H1 (cell line): Measurements from ENCODE around the gene ARHGAP22. TPM values are rescaled to one million over a fixed set of nuclear protein-coding genes. Genes with fewer than 3 reads are reported as not detected.

ENCODE experiments used
- CTCF ChIA-PET: fragments of 300-600 bp; sonication (Branson Sonifier 250); formaldehyde crosslinking; loops from one replicate; lab custom pipeline; 2021; ENCODE audit not compliant: partially characterized antibody; lab: Charles Lee
- POLR2A ChIA-PET: fragments of 300-600 bp; sonication (Branson Sonifier 250); formaldehyde crosslinking; loops from one replicate; lab custom pipeline; 2021; ENCODE audit warnings: inconsistent platforms; ENCODE audit not compliant: partially characterized antibody; lab: Charles Lee
- DNase-seq, 2 experiments: peaks; one replicate each; pipeline versions ENCODE4 v3.0.0 to v3.0.0-alpha.2; 2010 to 2022; ENCODE audit warnings: low spot score in 2 of 2, low read depth in 1 of 2, mixed read lengths in 1 of 2
- FAIRE-seq: peaks from 2 replicates; lab custom pipeline; 2011; peaks lifted over from hg19 to GRCh38; lab: Jason Lieb, UNC
- H2AFZ ChIP-seq: 2 replicates; pipeline ENCODE4 v1.8.1; 2012; ENCODE audit warnings: low read length, inconsistent platforms
- H2AK5ac ChIP-seq: 2 replicates; pipeline ENCODE4 v1.6.1; 2013; ENCODE audit warnings: low read depth, low read length
- H2BK120ac ChIP-seq: replicated peaks from 2 replicates; pipeline ENCODE3; 2013; ENCODE audit warnings: low read depth, low read length, inconsistent platforms
- H2BK12ac ChIP-seq: 2 replicates; pipeline ENCODE4 v1.6.1; 2013; ENCODE audit warnings: low read depth, low read length
- H2BK15ac ChIP-seq: 2 replicates; pipeline ENCODE4 v1.6.1; 2013; ENCODE audit warnings: low read length
- H2BK20ac ChIP-seq: 2 replicates; pipeline ENCODE4 v1.6.1; 2013; ENCODE audit warnings: low read length
- H2BK5ac ChIP-seq: 2 replicates; pipeline ENCODE4 v1.6.1; 2013; ENCODE audit warnings: low read depth, low read length
- H3K14ac ChIP-seq: 2 replicates; pipeline ENCODE4 v1.6.1; 2013; ENCODE audit warnings: inconsistent platforms; ENCODE audit not compliant: insufficient read length
- H3K18ac ChIP-seq: 2 replicates; pipeline ENCODE4 v1.6.1; 2013; ENCODE audit warnings: low read length; ENCODE audit errors: extremely low read depth
- H3K23ac ChIP-seq: 2 replicates; pipeline ENCODE4 v1.6.1; 2013; ENCODE audit warnings: inconsistent platforms; ENCODE audit not compliant: insufficient read length
- H3K23me2 ChIP-seq: 2 replicates; pipeline ENCODE4 v1.6.1; 2013; ENCODE audit warnings: low read depth, low read length
- H3K27ac ChIP-seq: 2 replicates; pipeline ENCODE4 v1.6.1; 2011; ENCODE audit warnings: low read depth, low read length, inconsistent platforms
- H3K27me3 ChIP-seq, 4 experiments: replicated peaks in 1 of 4; 1 replicate in 1 of 4; 2 replicates in 3 of 4; pipeline versions ENCODE4 v1.6.1 to v1.8.1; 2011 to 2013; ENCODE audit warnings: low read length in 3 of 4, mild to moderate bottlenecking in 3 of 4, inconsistent platforms in 2 of 4, mixed read lengths in 2 of 4, moderate library complexity in 1 of 4; ENCODE audit not compliant: control insufficient read depth in 3 of 4, insufficient read depth in 3 of 4; ENCODE audit errors: extremely low read depth in 1 of 4
- H3K36me3 ChIP-seq, 4 experiments: 2 replicates each; pipeline versions ENCODE4 v1.6.1 to v1.8.1; 2011 to 2013; ENCODE audit warnings: mild to moderate bottlenecking in 4 of 4, low read length in 3 of 4, moderate library complexity in 2 of 4, control low read depth in 1 of 4, inconsistent platforms in 1 of 4; ENCODE audit not compliant: insufficient read depth in 4 of 4, control insufficient read depth in 2 of 4
- H3K4ac ChIP-seq: replicated peaks from 2 replicates; pipeline ENCODE3; 2013; ENCODE audit warnings: low read length, low read depth, mixed read lengths, inconsistent platforms; ENCODE audit not compliant: insufficient read length
- H3K4me1 ChIP-seq, 4 experiments: replicated peaks in 1 of 4; 1 replicate in 1 of 4; 2 replicates in 3 of 4; pipeline versions ENCODE4 v1.6.1 to v1.8.1; 2011 to 2013; ENCODE audit warnings: low read length in 3 of 4, inconsistent platforms in 2 of 4, mixed read lengths in 1 of 4; ENCODE audit not compliant: insufficient read depth in 4 of 4, control insufficient read depth in 3 of 4
- H3K4me2 ChIP-seq, 2 experiments: 2 replicates each; pipeline versions ENCODE4 v1.6.1 to v1.8.1; 2011 to 2013; ENCODE audit warnings: low read depth in 2 of 2, low read length in 2 of 2, control low read depth in 1 of 2, inconsistent platforms in 1 of 2, mild to moderate bottlenecking in 1 of 2; ENCODE audit not compliant: insufficient read depth in 1 of 2
- H3K4me3 ChIP-seq, 4 experiments: fragments of 200-600, 300-600 bp in 1 of 4; sonication (generic), shearing (Covaris generic), sonication (Bioruptor Twin) in 1 of 4; 2 replicates each; pipeline versions ENCODE4 v1.5.1 to v1.8.1; 2011 to 2016; ENCODE audit warnings: low read length in 4 of 4, low read depth in 3 of 4, control low read depth in 2 of 4, inconsistent platforms in 2 of 4, mild to moderate bottlenecking in 2 of 4, mixed read lengths in 1 of 4, moderate library complexity in 1 of 4; ENCODE audit not compliant: insufficient read depth in 2 of 4; ENCODE audit errors: extremely low read depth in 1 of 4
- H3K56ac ChIP-seq: replicated peaks from 2 replicates; pipeline ENCODE3; 2013; ENCODE audit warnings: low read depth, mild to moderate bottlenecking, mixed read lengths, low read length, inconsistent platforms; ENCODE audit not compliant: insufficient read length
- H3K79me1 ChIP-seq: 2 replicates; pipeline ENCODE4 v1.6.1; 2013; ENCODE audit warnings: low read depth, low read length, control low read depth
- H3K79me2 ChIP-seq, 2 experiments: 2 replicates each; pipeline versions ENCODE4 v1.6.1 to v1.8.1; 2012 to 2013; ENCODE audit warnings: low read length in 2 of 2, mild to moderate bottlenecking in 2 of 2, inconsistent platforms in 1 of 2; ENCODE audit not compliant: insufficient read depth in 2 of 2, control insufficient read depth in 1 of 2
- H3K9ac ChIP-seq, 4 experiments: replicated peaks in 1 of 4; 1 replicate in 1 of 4; 2 replicates in 3 of 4; pipeline versions ENCODE4 v1.6.1 to v1.8.1; 2011 to 2013; ENCODE audit warnings: low read depth in 3 of 4, low read length in 3 of 4, control low read depth in 2 of 4, mild to moderate bottlenecking in 2 of 4, moderate library complexity in 2 of 4, inconsistent platforms in 1 of 4; ENCODE audit errors: extremely low read depth in 1 of 4
- H3K9me3 ChIP-seq, 2 experiments: 2 replicates each; pipeline versions ENCODE4 v1.6.1 to v1.8.1; 2012 to 2013; ENCODE audit warnings: mild to moderate bottlenecking in 2 of 2, moderate library complexity in 2 of 2, control low read depth in 1 of 2, inconsistent platforms in 1 of 2, low read depth in 1 of 2, low read length in 1 of 2, mixed read lengths in 1 of 2; ENCODE audit not compliant: insufficient read depth in 2 of 2
- H4K20me1 ChIP-seq, 2 experiments: replicated peaks in 1 of 2; 2 replicates each; pipeline versions ENCODE3 to v1.8.1; 2011 to 2013; ENCODE audit warnings: inconsistent platforms in 2 of 2, low read length in 2 of 2, mild to moderate bottlenecking in 1 of 2; ENCODE audit not compliant: insufficient read depth in 2 of 2, control insufficient read depth in 1 of 2
- H4K5ac ChIP-seq: 2 replicates; pipeline ENCODE4 v1.6.1; 2013; ENCODE audit warnings: low read length, low read depth, mixed read lengths, inconsistent platforms; ENCODE audit not compliant: insufficient read length
- H4K8ac ChIP-seq: 2 replicates; pipeline ENCODE4 v1.8.0; 2013; ENCODE audit warnings: mild to moderate bottlenecking, moderate library complexity, low read length, inconsistent platforms; ENCODE audit not compliant: insufficient read depth; ENCODE audit errors: extremely low read depth
- H4K91ac ChIP-seq: replicated peaks from 2 replicates; pipeline ENCODE3; 2013; ENCODE audit warnings: low read length, mixed read lengths, inconsistent platforms; ENCODE audit not compliant: insufficient read length
- BRCA1 ChIP-seq: IDR thresholded peaks from 2 replicates; pipeline ENCODE4 v1.6.1; 2012; ENCODE audit warnings: low read depth, low read length, improper control_type of control experiment
- GTF2F1 ChIP-seq: IDR thresholded peaks from 2 replicates; pipeline ENCODE4 v1.6.1; 2012; ENCODE audit warnings: low read depth, low read length, improper control_type of control experiment, borderline replicate concordance
- HDAC6 ChIP-seq: IDR thresholded peaks from one replicate; pipeline ENCODE4 v1.7.1; 2012; ENCODE audit warnings: low read depth, mild to moderate bottlenecking, inconsistent platforms, low read length, moderate library complexity
- JUN ChIP-seq: IDR thresholded peaks from 2 replicates; pipeline ENCODE4 v1.6.1; 2011; ENCODE audit warnings: low read depth, mild to moderate bottlenecking, improper control_type of control experiment, low read length
- RAD21 ChIP-seq, 2 experiments: IDR thresholded peaks in 1 of 2; conservative IDR thresholded peaks in 1 of 2; 2 replicates each; pipeline ENCODE4 v1.6.1; 2011; ENCODE audit warnings: low read depth in 2 of 2, low read length in 2 of 2, improper control_type of control experiment in 1 of 2, inconsistent platforms in 1 of 2, mild to moderate bottlenecking in 1 of 2, moderate library complexity in 1 of 2
- RFX5 ChIP-seq: IDR thresholded peaks from 2 replicates; pipeline ENCODE4 v1.6.1; 2011; ENCODE audit warnings: low read depth, low read length, improper control_type of control experiment, borderline replicate concordance
- SP2 ChIP-seq: IDR thresholded peaks from 2 replicates; pipeline ENCODE4 v1.6.1; 2012; ENCODE audit warnings: mild to moderate bottlenecking, low read length, inconsistent platforms
- SRF ChIP-seq: IDR thresholded peaks from 2 replicates; pipeline ENCODE4 v1.6.1; 2011; ENCODE audit warnings: mild to moderate bottlenecking, low read depth, low read length, moderate library complexity
- WGBS, 2 experiments: shearing (Covaris generic) in 1 of 2; methylation state at CpG; one replicate each; pipeline versions ENCODE4 v1.1.6 to v1.1.7; 2013 to 2015; ENCODE audit warnings: low lambda C conversion rate in 2 of 2, mixed read lengths in 2 of 2, inconsistent platforms in 1 of 2, low coverage in 1 of 2, missing lambda C conversion rate in 1 of 2; ENCODE audit not compliant: insufficient replicate concordance in 2 of 2, insufficient coverage in 1 of 2, insufficient read length in 1 of 2; ENCODE audit errors: extremely low coverage in 1 of 2, missing lambda C conversion rate in 1 of 2; 5-methylcytosine and 5-hydroxymethylcytosine counted together
- polyA plus RNA-seq, 7 experiments: library from polyadenylated mRNA; depleted of rRNA in 3 of 7; stranded (reverse) in 5 of 7; unstranded in 2 of 7; fragments of >200 nt in 5 of 7; fragments of 200-250 nt in 2 of 7; gene quantifications; 1 replicate in 5 of 7; 2 replicates in 1 of 7; 4 replicates in 1 of 7; pipeline versions ENCODE4 v1.2.1 to v1.2.3, GENCODE V29; 2011 to 2013; ENCODE audit warnings: missing spikeins in 2 of 7, mixed read lengths in 2 of 7
- total RNA-seq: library from RNA; stranded (reverse); fragmentation: NEBNext Ultra II Directional; extraction: Animal tissue kit (Norgen Biotek cat#: 25700); gene quantifications from 2 replicates; pipeline ENCODE4 v1.2.1, GENCODE V29; 2021

The ARHGAP22 gene
- total and polyA plus RNA-seq, 2 of the 8 experiments (the other 6 are each of a cell fraction or from before 2014, with no cell fraction given) = 3.6 to 11.2 TPM

- peaks cover 0 to 4% of the 10 kb centered on the region in 2 experiments for H4K20me1 ChIP-seq
- H2BK12ac ChIP-seq = no peak overlapping the region
- DNase-seq = no peak
- no peak overlapping the region for H3K9ac ChIP-seq
- no peak overlapping the region for H3K14ac ChIP-seq
- H3K4me1 ChIP-seq = peaks cover 0 to 4% (median under 1%) of the 10 kb centered on the region in 4 experiments; a peak in 3 of 7 replicates
- 95% methylated on average over 1 of the region's 1 CpG; no CpG with 5 or more reads in 1 of the 2 experiments for WGBS, 2 experiments
- no peak overlapping the region for H3K56ac ChIP-seq
- no peak overlapping the region for H3K23ac ChIP-seq
- H3K27ac ChIP-seq = no peak overlapping the region
- H4K5ac ChIP-seq = no peak overlapping the region
- no peak overlapping the region for H4K8ac ChIP-seq
- no peaks in the 10 kb centered on the region for H3K79me1 ChIP-seq
- no peaks in the 10 kb centered on the region for H3K27me3 ChIP-seq
- H2BK20ac ChIP-seq = no peak overlapping the region
- no peak overlapping the region for H3K4ac ChIP-seq
- H2BK120ac ChIP-seq = no peak overlapping the region
- no peaks in the 10 kb centered on the region for H3K9me3 ChIP-seq
- H3K4me2 ChIP-seq = no peak overlapping the region
- H4K91ac ChIP-seq = no peak overlapping the region
- H2AFZ ChIP-seq = no peak overlapping the region
- POLR2A ChIA-PET = interaction anchor here (1.1 kb wide), 1 partner anchor 34 kb away, joined by 3 read pairs; no protein-coding TSS in a partner anchor
- no peak overlapping the region for H3K18ac ChIP-seq
- H3K23me2 ChIP-seq = no peaks in the 10 kb centered on the region
- no peaks in the 10 kb centered on the region for H3K36me3 ChIP-seq
- H2BK15ac ChIP-seq = no peak overlapping the region
- CTCF ChIA-PET = interaction anchor here (1.2 to 12.0 kb wide), 2 partner anchors 17 to 42 kb away, joined by 3 to 87 read pairs; no protein-coding TSS in a partner anchor
- no peaks in the 10 kb centered on the region for H3K79me2 ChIP-seq
- no peak overlapping the region for H2BK5ac ChIP-seq
- no peak overlapping the region for H2AK5ac ChIP-seq
- no peak for FAIRE-seq
- H3K4me3 ChIP-seq = no peak overlapping the region
- no peak for TF ChIP-seq RAD21 (IDR thresholded peaks at IDR 0.05 in 1 of 2, conservative IDR thresholded peaks at IDR 0.05 in 1 of 2; ENCODE audit: low read depth in 2 of 2, low read length in 2 of 2)
- TF ChIP-seq HDAC6 = no peak
- no peak for TF ChIP-seq GTF2F1
- no peak for TF ChIP-seq SRF
- TF ChIP-seq SP2 = no peak
- no peak for TF ChIP-seq JUN
- no peak for TF ChIP-seq RFX5
- TF ChIP-seq BRCA1 = no peak
These were observed 117.6 kb downstream of the ARHGAP22 start for GRCh38 chr10:48487244-48487643.
